ENCODE data around the gene LSMEM2. TPM values are rescaled to one million over a fixed set of nuclear protein-coding genes. Genes with fewer than 3 reads are reported as not detected.

The LSMEM2 gene
- total and polyA plus RNA-seq, 9 of the 15 experiments (the other 6 are each of a cell fraction or from before 2014, with no cell fraction given) = not detected

GRCh38 chr3:50265571-50265970 lies 13.3 kb upstream of the LSMEM2 start:
- intact Hi-C loops (cut with micrococcal nuclease) (no loop called here), in situ Hi-C loops (cut with MboI) (no loop called here)
- Histone ChIP-seq H3K36me3 (ENCODE audit: control insufficient read depth, insufficient read depth, low read length) (no peaks in the 10 kb centered on the region), H3K27me3 (ENCODE audit: control insufficient read depth in 2 of 2, insufficient read depth in 2 of 2, low read length in 2 of 2) (no peaks in the 10 kb centered on the region), H4K20me1 (replicated peaks; ENCODE audit: control insufficient read depth, insufficient read depth, low read length) (no peaks in the 10 kb centered on the region; the same call in 1 of the 2 replicates), H3K4me3 (no peak overlapping the region), H3K9me1 (ENCODE audit: control insufficient read depth, insufficient read depth, low read length) (no peaks in the 10 kb centered on the region), H3K9ac (ENCODE audit: insufficient read depth in 1 of 2, low read depth in 2 of 2, low read length in 2 of 2) (no peak overlapping the region), H3K27ac (ENCODE audit: extremely low read depth, low read depth, low read length) (no peak overlapping the region), H3K4me2 (ENCODE audit: insufficient read depth, low read length) (no peak overlapping the region), H3K79me2 (ENCODE audit: control insufficient read depth, insufficient read depth, low read length) (peaks cover 1% of the 10 kb centered on the region; the same call in 1 of the 3 replicates), H3K9me3 (replicated peaks; ENCODE audit: control insufficient read depth, insufficient read depth, low read depth, low read length) (no peaks in the 10 kb centered on the region), H3K4me1 (replicated peaks in 1 of 2; ENCODE audit: control insufficient read depth in 2 of 2, insufficient read depth in 2 of 2, low read length in 2 of 2) (peaks cover 6 to 50% of the 10 kb centered on the region in 2 experiments; a peak in 4 of 5 replicates), H2AFZ (ENCODE audit: low read depth, low read length) (no peak overlapping the region)
- WGBS (ENCODE audit: insufficient coverage, low coverage, missing lambda C conversion rate) = 13% methylated on average over 1 of the region's 1 CpG
- ChIA-PET POLR2A (interaction anchor here (0.9 kb wide), 1 partner anchor 53 kb away, joined by 3 read pairs; no protein-coding TSS in a partner anchor), CTCF (ENCODE audit: low intra/inter-chr PET ratio) (no interaction called here)
- ATAC-seq (no peak), DNase-seq (ENCODE audit: extremely low read depth in 1 of 4, low spot score in 3 of 4) (no peak), FAIRE-seq (no peak)
- BruUV-seq (replicated peaks) = no TSS peak
- TF ChIP-seq KHSRP (IDR thresholded peaks at IDR 0.05) (no peak), ZNF780A (CRISPR knock-in tag; IDR thresholded peaks at IDR 0.05) (no peak), POU5F1 (IDR thresholded peaks at IDR 0.05; ENCODE audit: borderline replicate concordance, low read depth, low read length, partially characterized antibody) (no peak), HES1 (IDR thresholded peaks at IDR 0.05; ENCODE audit: low read depth) (no peak), FOSL1 (tag; conservative IDR thresholded peaks at IDR 0.05) (no peak)

- Histone ChIP-seq H3K4me1 (replicated peaks in 1 of 2; ENCODE audit: control insufficient read depth in 2 of 2, insufficient read depth in 2 of 2, low read length in 2 of 2) (peaks cover 5 to 50% of the 10 kb centered on the region in 2 experiments; a peak in 4 of 5 replicates), H3K4me3 (no peak overlapping the region), H3K27me3 (ENCODE audit: control insufficient read depth in 2 of 2, insufficient read depth in 2 of 2, low read length in 2 of 2) (no peaks in the 10 kb centered on the region), H3K27ac (ENCODE audit: extremely low read depth, low read depth, low read length) (no peak overlapping the region), H3K79me2 (ENCODE audit: control insufficient read depth, insufficient read depth, low read length) (no peaks in the 10 kb centered on the region), H4K20me1 (replicated peaks; ENCODE audit: control insufficient read depth, insufficient read depth, low read length) (no peaks in the 10 kb centered on the region; the same call in 1 of the 2 replicates), H3K9ac (ENCODE audit: insufficient read depth in 1 of 2, low read depth in 2 of 2, low read length in 2 of 2) (peak overlapping the region in 1 of 2 experiments; percentile 13; a peak in 1 of 4 replicates), H3K4me2 (ENCODE audit: insufficient read depth, low read length) (no peak overlapping the region), H3K9me3 (replicated peaks; ENCODE audit: control insufficient read depth, insufficient read depth, low read depth, low read length) (no peaks in the 10 kb centered on the region), H3K9me1 (ENCODE audit: control insufficient read depth, insufficient read depth, low read length) (no peaks in the 10 kb centered on the region), H3K36me3 (ENCODE audit: control insufficient read depth, insufficient read depth, low read length) (no peaks in the 10 kb centered on the region), H2AFZ (ENCODE audit: low read depth, low read length) (no peak overlapping the region)
- 53% methylated on average over 6 of the region's 6 CpGs for WGBS (ENCODE audit: insufficient coverage, low coverage, missing lambda C conversion rate)
- CTCF ChIA-PET (ENCODE audit: low intra/inter-chr PET ratio) = interaction anchor here (1.5 kb wide), 1 partner anchor 39 kb away, joined by 3 read pairs; no protein-coding TSS in a partner anchor
- FAIRE-seq = no peak
- POLR2A ChIA-PET = interaction anchor here (0.9 kb wide), 1 partner anchor 53 kb away, joined by 3 read pairs; no protein-coding TSS in a partner anchor
- BruUV-seq (replicated peaks) = no TSS peak
- no peak for DNase-seq (ENCODE audit: extremely low read depth in 1 of 4, low spot score in 3 of 4)
- in situ Hi-C loops (cut with MboI) (no loop called here), intact Hi-C loops (cut with micrococcal nuclease) (no loop called here)
- ATAC-seq = no peak
- TF ChIP-seq HDGF (IDR thresholded peaks at IDR 0.05) (no peak), HDAC6 (IDR thresholded peaks at IDR 0.05; ENCODE audit: low read depth, low read length) (no peak), FOXA3 (CRISPR knock-in tag; conservative IDR thresholded peaks at IDR 0.05 in 1 of 2, IDR thresholded peaks at IDR 0.05 in 1 of 2) (no peak), CREBBP (IDR thresholded peaks at IDR 0.05; ENCODE audit: low read depth, low read length) (no peak), MYC (IDR thresholded peaks at IDR 0.05; ENCODE audit: low read depth, low read length) (no peak), MYC (CRISPR knock-in tag; IDR thresholded peaks at IDR 0.05; ENCODE audit: borderline replicate concordance, low read depth) (no peak), ILF3 (IDR thresholded peaks at IDR 0.05; ENCODE audit: borderline replicate concordance) (no peak), ZBED1 (IDR thresholded peaks at IDR 0.05) (no peak), HNRNPK (IDR thresholded peaks at IDR 0.05; ENCODE audit: low read depth, low read length, poor library complexity, severe bottlenecking) (no peak), THRAP3 (IDR thresholded peaks at IDR 0.05; ENCODE audit: borderline replicate concordance) (no peak), POLR2A (conservative IDR thresholded peaks at IDR 0.05) (no peak)
Measured at GRCh38 chr3:50266017-50266416, 12.9 kb upstream of the LSMEM2 start.
